Measurements from ENCODE around the gene FNDC3B. TPM values are rescaled to one million over a fixed set of nuclear protein-coding genes. Genes with fewer than 3 reads are reported as not detected.

The FNDC3B gene
- total and polyA plus RNA-seq, 9 of the 15 experiments (the other 6 are each of a cell fraction or from before 2014, with no cell fraction given) = 7.0 to 35.8 (median 16.2) TPM

DNA sequence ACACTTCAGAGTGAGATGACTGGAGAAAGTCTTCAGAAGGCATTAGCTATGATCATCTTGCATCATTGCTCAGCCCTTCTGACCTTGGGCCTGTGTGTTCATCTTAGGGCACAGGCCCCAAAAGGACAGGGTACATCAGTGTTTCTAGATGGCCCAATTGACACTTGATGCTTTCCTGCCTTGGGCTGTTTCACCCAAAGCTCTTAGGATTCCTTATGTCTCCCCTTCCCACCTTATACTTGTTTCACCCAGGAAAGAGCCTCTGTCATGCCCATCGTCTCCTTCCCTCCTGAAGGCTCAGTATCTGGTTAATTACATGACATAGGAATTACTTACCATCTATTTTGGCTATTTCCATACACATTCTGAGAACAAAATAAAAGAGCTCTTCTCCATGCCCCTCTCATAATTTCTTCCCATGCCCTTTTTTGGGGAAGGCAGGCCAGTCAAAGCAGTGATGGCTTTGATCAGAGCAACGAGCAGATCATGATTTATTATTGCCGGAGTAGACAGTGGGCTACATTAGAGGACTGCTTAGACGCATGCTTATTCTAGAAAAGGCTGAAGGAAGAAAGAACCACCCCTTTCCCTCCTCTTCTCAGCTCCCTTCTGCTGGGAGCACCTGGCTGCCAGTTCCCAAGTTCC lies 335.9 kb downstream of the FNDC3B start (continued):
- TF ChIP-seq GABPA (tag; conservative IDR thresholded peaks at IDR 0.05; ENCODE audit: low read depth) = no peak

DNA sequence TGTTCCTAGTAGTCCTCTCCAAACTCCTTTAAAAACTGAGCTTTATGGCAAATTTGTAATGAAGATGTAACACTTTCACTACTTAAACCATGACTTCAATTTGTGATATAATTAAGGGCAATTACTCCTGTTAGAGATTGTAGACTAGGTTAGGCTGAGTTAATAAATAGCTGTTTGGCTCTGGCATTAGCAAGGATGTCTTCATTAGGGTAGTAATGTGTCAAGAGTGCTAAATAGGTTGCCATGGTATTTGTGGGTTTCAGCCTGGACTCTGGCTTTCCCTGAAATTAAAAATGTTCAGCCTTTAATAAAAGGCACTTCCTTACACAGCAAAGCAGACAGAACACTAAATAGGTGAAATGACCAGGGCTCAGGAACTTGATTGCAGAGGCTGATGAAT lies 337.0 kb downstream of the FNDC3B start:
- no TSS peak for BruUV-seq (replicated peaks)
- H3K36me3 ChIP-seq (ENCODE audit: control insufficient read depth, insufficient read depth, low read length) = peaks cover 53% of the 10 kb centered on the region
- TF ChIP-seq NONO (IDR thresholded peaks at IDR 0.05; ENCODE audit: low read depth in 2 of 2, low read length in 1 of 2) (no peak), RB1 (IDR thresholded peaks at IDR 0.05; ENCODE audit: low read depth) (no peak), ZNF324 (CRISPR knock-in tag; IDR thresholded peaks at IDR 0.05) (no peak), NBN (IDR thresholded peaks at IDR 0.05; ENCODE audit: low read depth) (no peak), PURB (CRISPR knock-in tag; IDR thresholded peaks at IDR 0.05; ENCODE audit: low read depth) (no peak), ZC3H8 (IDR thresholded peaks at IDR 0.05) (no peak), MEF2D (tag; conservative IDR thresholded peaks at IDR 0.05; ENCODE audit: low read depth) (no peak), ZC3H11A (IDR thresholded peaks at IDR 0.05; ENCODE audit: low read depth, low read length) (no peak), MTF1 (CRISPR knock-in tag; IDR thresholded peaks at IDR 0.05; ENCODE audit: borderline replicate concordance) (no peak)
- TF ChIP-seq, protein P1, sequence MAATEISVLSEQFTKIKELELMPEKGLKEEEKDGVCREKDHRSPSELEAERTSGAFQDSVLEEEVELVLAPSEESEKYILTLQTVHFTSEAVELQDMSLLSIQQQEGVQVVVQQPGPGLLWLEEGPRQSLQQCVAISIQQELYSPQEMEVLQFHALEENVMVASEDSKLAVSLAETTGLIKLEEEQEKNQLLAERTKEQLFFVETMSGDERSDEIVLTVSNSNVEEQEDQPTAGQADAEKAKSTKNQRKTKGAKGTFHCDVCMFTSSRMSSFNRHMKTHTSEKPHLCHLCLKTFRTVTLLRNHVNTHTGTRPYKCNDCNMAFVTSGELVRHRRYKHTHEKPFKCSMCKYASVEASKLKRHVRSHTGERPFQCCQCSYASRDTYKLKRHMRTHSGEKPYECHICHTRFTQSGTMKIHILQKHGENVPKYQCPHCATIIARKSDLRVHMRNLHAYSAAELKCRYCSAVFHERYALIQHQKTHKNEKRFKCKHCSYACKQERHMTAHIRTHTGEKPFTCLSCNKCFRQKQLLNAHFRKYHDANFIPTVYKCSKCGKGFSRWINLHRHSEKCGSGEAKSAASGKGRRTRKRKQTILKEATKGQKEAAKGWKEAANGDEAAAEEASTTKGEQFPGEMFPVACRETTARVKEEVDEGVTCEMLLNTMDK (IDR thresholded peaks at IDR 0.05; ENCODE audit: borderline replicate concordance, insufficient read depth, low read depth, low read length, poor library complexity, severe bottlenecking) = no peak
- TF ChIP-seq, protein P2, sequence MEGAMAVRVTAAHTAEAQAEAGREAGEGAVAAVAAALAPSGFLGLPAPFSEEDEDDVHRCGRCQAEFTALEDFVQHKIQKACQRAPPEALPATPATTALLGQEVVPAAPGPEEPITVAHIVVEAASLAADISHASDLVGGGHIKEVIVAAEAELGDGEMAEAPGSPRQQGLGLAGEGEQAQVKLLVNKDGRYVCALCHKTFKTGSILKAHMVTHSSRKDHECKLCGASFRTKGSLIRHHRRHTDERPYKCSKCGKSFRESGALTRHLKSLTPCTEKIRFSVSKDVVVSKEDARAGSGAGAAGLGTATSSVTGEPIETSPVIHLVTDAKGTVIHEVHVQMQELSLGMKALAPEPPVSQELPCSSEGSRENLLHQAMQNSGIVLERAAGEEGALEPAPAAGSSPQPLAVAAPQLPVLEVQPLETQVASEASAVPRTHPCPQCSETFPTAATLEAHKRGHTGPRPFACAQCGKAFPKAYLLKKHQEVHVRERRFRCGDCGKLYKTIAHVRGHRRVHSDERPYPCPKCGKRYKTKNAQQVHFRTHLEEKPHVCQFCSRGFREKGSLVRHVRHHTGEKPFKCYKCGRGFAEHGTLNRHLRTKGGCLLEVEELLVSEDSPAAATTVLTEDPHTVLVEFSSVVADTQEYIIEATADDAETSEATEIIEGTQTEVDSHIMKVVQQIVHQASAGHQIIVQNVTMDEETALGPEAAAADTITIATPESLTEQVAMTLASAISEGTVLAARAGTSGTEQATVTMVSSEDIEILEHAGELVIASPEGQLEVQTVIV (CRISPR knock-in tag; IDR thresholded peaks at IDR 0.05; ENCODE audit: borderline replicate concordance) = no peak
- TF ChIP-seq, protein P3, sequence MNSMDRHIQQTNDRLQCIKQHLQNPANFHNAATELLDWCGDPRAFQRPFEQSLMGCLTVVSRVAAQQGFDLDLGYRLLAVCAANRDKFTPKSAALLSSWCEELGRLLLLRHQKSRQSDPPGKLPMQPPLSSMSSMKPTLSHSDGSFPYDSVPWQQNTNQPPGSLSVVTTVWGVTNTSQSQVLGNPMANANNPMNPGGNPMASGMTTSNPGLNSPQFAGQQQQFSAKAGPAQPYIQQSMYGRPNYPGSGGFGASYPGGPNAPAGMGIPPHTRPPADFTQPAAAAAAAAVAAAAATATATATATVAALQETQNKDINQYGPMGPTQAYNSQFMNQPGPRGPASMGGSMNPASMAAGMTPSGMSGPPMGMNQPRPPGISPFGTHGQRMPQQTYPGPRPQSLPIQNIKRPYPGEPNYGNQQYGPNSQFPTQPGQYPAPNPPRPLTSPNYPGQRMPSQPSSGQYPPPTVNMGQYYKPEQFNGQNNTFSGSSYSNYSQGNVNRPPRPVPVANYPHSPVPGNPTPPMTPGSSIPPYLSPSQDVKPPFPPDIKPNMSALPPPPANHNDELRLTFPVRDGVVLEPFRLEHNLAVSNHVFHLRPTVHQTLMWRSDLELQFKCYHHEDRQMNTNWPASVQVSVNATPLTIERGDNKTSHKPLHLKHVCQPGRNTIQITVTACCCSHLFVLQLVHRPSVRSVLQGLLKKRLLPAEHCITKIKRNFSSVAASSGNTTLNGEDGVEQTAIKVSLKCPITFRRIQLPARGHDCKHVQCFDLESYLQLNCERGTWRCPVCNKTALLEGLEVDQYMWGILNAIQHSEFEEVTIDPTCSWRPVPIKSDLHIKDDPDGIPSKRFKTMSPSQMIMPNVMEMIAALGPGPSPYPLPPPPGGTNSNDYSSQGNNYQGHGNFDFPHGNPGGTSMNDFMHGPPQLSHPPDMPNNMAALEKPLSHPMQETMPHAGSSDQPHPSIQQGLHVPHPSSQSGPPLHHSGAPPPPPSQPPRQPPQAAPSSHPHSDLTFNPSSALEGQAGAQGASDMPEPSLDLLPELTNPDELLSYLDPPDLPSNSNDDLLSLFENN (IDR thresholded peaks at IDR 0.05; ENCODE audit: low read depth in 2 of 2, low read length in 2 of 2) = no peak

More for the DNA sequence above, 337.0 kb downstream of the FNDC3B start:
- Histone ChIP-seq H3K9me1 (ENCODE audit: control insufficient read depth, insufficient read depth, low read length) (no peaks in the 10 kb centered on the region), H3K27ac (ENCODE audit: extremely low read depth, low read depth, low read length) (no peak overlapping the region), H4K20me1 (replicated peaks; ENCODE audit: control insufficient read depth, insufficient read depth, low read length) (0 out of 2 replicates have a peak, but pooled peaks cover 3% of the 10 kb centered on the region), H3K79me2 (ENCODE audit: control insufficient read depth, insufficient read depth, low read length) (no peaks in the 10 kb centered on the region), H3K9me3 (replicated peaks; ENCODE audit: control insufficient read depth, insufficient read depth, low read depth, low read length) (no peaks in the 10 kb centered on the region; the same call in 1 of the 2 replicates), H3K4me3 (no peak overlapping the region), H3K4me2 (ENCODE audit: insufficient read depth, low read length) (no peak overlapping the region), H3K4me1 (replicated peaks in 1 of 2; ENCODE audit: control insufficient read depth in 2 of 2, insufficient read depth in 2 of 2, low read length in 2 of 2) (no peaks in the 10 kb centered on the region), H3K9ac (ENCODE audit: insufficient read depth in 1 of 2, low read depth in 2 of 2, low read length in 2 of 2) (no peak overlapping the region), H3K27me3 (ENCODE audit: control insufficient read depth in 2 of 2, insufficient read depth in 2 of 2, low read length in 2 of 2) (no peaks in the 10 kb centered on the region), H2AFZ (ENCODE audit: low read depth, low read length) (no peak overlapping the region)
- in situ Hi-C loops (cut with MboI) (no loop called here), intact Hi-C loops (cut with micrococcal nuclease) (no loop called here)
- FAIRE-seq (no peak), DNase-seq (ENCODE audit: extremely low read depth in 1 of 4, low spot score in 3 of 4) (no peak), ATAC-seq (no peak)
- POLR2A ChIA-PET = no interaction called here
- CTCF ChIA-PET (ENCODE audit: low intra/inter-chr PET ratio) = no interaction called here
